Astrocyte (in vitro differentiated cells and primary cell): ENCODE results near the gene CKAP5.

Experiments
- CTCF ChIP-seq: IDR thresholded peaks from 2 replicates; pipeline ENCODE4 v1.5.1; 2011; ENCODE audit warnings: low read depth, mild to moderate bottlenecking, inconsistent platforms, low read length, moderate library complexity; ENCODE audit not compliant: insufficient read depth
- EZH2 ChIP-seq: IDR thresholded peaks from 2 replicates; pipeline ENCODE4 v1.6.1; 2012; ENCODE audit warnings: mild to moderate bottlenecking, low read length, inconsistent platforms; ENCODE audit not compliant: insufficient read depth

- TF ChIP-seq CTCF (no peak), EZH2 (no peak)
These were observed 49.7 kb upstream of the CKAP5 start for GRCh38 chr11:46895821-46896220.
